Stimulated activated CD8-positive, alpha-beta memory T cell treated with anti-CD3 and anti-CD28 coated beads, Interleukin-2, amount 100 ng/mL, for 48 hours (primary cell): ENCODE data around the gene GPR158.

Source experiments
- DNase-seq, 2 donors: peaks; one replicate each; pipeline ENCODE4 v3.0.0-alpha.2; 2020; ENCODE audit warnings: low read depth in 2 of 2

Gene GPR158

GRCh38 chr10:25191162-25191895, 16.5 kb downstream of the GPR158 start:
- no peak for DNase-seq

DNA sequence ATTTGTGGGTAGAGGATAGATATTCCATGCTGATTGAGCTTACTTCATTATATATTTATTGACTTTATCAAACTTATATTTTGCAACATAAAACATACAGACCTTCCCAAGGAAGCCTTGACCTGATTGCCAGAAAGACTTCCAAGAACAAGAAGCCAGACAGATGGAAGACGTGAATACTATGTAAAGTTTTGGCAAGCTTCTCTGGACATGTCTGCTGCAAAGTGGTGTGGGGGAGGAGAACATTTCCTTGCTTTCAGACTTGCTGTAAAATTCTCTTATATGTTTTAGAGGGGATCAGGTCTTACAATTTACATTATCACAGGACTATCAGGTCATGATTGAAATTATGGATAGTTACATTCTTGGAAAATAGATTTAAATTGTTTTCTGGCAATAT, 23.4 kb downstream of the GPR158 start:
- no peak for DNase-seq

- no peak for DNase-seq
Measured at GRCh38 chr10:25206693-25207414, 32.1 kb downstream of the GPR158 start.

DNA sequence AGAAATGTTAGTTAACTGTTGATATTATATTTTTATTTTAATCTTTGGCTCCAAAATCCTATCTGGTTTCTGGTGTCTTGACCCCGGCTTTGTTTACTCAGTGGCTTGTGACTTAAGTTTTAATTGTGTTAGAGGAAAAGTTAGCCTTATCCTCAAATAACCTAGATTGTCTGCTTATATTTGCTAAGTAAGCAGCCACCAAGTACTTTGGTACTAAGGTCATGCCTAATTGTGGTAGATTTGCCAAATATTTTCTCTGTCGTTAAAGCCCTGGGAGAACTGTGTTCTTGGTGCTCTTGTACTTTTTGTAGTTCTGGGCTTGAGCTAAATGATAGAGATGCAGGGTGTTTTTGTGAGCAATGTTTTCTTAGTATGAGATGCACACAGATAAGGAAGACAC, 34.8 kb downstream of the GPR158 start:
- DNase-seq, result no peak

- DNase-seq, result no peak
Measured at GRCh38 chr10:25210265-25210664, 35.5 kb downstream of the GPR158 start.

DNA sequence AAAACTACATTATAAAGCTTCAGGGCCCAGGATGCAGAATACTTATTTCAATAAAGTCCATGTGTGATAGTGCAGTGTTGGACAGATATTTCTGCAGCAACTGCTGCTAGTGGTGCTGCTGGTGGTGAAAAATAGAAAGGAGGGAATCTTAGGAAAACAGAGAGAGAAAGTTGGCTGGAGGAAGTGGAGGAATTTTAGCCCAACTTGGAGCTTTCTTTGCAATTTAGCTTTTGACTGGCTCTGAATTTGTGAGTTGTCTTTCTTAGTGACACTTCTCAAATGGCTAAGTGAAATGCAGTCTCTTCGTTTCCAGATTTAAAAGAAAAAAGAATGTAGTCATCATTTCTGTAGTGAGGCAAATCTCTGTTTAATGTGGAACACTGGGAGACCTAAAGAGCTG, 45.4 kb downstream of the GPR158 start:
- no peak for DNase-seq

- DNase-seq, result no peak
Measured at GRCh38 chr10:25222085-25222660, 47.4 kb downstream of the GPR158 start.

- DNase-seq, result no peak
Measured at GRCh38 chr10:25226775-25227682, 52.2 kb downstream of the GPR158 start.

DNA sequence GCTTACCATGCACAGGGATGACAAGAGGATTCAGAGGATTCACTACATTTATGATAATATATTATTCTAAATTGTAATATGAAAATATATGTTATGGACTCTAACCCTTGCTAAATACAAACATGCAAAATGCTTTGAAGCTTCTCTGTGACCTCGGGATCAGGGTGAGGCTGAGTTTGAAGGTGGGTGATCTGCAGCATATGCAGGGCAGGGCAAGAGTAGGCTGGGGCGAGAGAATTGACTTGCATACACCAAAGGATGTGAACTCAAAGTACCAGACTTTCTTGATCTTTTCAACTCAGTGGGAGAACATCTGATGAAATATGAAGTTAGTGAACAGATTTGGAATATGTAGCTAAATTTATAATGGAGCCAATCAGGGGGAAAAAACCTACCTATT, 57.0 kb downstream of the GPR158 start:
- no peak for DNase-seq

DNA sequence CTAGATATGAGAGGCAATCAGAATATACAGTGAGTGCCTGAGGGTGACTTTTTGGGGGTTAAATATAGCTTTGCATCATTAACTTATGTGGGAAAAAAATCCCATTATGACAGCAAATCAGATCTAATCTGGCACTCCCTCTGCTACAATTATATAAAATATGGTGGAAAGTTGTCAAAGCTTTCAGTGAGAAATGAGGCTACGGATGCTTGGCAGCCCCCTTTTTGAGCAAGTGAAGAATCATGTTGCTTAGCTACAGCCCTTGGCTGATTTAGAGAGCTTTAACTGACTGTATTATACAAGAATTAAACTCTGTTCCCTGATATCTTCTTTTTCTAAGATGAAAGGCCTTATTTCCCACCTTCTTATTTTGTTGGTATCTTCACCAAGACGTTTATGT, 57.4 kb downstream of the GPR158 start:
- no peak for DNase-seq

DNA sequence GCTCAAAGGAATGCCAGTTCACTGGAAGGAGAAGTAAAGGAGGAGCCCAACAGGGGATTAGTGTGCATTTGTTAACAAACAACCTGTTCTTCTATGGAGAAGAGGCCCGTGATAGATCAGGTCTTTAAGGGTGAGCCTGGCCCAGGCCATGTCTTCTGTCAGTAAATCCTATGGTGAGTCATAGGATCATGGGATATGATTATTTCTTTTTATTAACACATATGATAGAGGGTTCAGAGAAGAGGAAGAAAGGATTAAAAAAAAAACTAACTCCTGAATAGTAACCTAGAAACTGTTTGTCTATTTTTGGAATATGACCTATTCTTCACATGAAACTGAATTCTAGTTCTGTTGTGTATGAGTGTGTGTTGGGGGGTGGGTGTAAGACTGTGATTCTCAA, 70.4 kb downstream of the GPR158 start:
- no peak for DNase-seq

- no peak for DNase-seq
Measured at GRCh38 chr10:25257646-25258045, 82.8 kb downstream of the GPR158 start.

GRCh38 chr10:25261110-25261509, 86.3 kb downstream of the GPR158 start:
- DNase-seq, result no peak

DNA sequence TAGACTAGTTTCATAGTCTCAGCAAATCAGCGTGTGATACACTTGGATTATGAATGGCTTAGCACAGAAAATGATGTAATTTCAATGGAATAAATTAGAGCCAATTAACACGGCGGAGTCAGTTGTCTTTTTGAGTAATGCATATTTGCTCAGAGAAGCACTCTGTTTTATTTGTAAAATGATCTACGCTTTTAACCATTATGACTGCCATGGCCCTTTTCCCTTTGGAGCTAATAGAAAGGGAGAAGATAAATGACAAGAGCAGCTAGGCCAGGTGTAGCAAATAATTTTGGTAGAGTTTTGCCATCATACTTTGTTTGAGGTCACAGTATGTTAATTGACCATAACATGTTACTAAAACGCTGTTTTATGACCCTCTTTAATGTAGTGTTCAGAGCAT, 86.8 kb downstream of the GPR158 start:
- no peak for DNase-seq

GRCh38 chr10:25263931-25264330, 89.1 kb downstream of the GPR158 start:
- no peak for DNase-seq

DNA sequence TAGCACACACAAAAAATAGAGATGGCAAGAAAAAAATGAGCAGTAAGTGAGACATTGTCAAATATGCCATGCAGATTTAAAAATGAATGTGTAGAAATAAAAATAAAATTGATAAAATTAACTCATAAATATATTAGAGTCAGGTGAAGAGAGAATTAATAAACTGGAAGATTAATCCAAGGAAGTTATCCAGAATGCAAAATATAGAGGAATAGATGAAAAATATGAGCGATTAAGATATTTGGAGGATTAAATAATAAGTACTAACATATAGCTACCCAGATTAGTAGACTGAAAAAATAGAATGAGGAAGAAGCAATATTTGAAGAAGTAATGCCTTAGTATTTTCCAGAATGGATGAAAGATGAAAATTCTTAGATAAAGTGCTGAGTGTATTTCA, 103.4 kb downstream of the GPR158 start:
- DNase-seq, result no peak

DNA sequence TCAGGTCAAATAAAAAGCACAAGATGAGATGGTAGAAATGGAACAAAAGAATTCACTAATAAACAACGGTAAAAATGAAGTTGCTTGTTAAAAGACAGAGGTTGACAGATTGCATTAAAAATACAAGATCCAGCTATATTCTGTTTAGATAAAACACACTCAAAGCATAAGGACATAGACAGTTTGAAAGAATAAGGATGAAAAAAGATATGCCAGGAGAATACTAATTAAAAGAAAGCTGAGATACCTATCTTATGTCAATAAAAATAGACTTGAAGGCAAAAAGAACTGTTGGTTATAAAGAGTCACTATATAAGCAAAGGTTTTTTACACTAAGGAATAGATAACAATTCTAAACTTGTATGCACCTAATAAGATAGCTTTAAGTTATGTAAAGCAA, 105.3 kb downstream of the GPR158 start:
- no peak for DNase-seq

DNA sequence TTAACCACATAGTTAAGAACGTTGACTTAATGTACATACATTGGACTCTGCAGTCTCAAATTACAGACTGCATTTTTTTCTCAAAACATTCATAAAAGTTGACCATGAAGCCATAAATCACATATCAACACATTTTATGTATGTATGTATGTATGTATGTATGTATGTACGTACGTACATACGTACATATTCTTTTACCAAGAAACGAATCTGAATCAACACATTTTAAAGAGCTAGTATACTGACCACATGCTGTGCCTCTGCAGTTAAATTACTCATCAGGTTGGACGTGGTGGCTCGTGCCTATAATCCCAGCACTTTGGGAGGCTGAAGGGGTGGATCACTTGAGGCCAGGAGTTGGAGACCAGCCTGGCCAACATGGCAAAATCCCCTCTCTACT, 105.8 kb downstream of the GPR158 start:
- DNase-seq, result no peak

DNA sequence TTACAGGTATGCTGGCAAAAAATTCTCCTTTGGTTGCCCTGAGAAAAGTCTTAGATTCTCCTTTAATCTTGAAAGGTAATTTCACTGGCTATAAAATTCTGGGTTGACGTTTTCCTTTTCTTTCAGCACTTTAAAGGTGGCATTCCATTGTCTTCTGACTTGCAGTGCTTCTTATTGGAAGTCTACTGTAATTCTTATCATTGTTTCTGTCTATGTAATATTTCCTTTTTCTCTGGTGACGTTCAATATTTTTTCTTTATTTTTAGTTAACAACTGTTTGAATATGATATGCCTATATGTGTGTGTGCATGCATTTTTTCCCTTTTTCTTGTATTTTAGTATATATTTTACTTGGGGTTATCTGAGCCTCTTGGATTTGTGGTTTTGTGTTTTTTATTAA, 111.0 kb downstream of the GPR158 start:
- DNase-seq, result no peak

- DNase-seq, result no peak
Measured at GRCh38 chr10:25288181-25288580, 113.4 kb downstream of the GPR158 start.

GRCh38 chr10:25294032-25294926, 119.5 kb downstream of the GPR158 start:
- DNase-seq, result no peak
